Ascending aorta (tissue), 2 donors: ENCODE data around the gene CYGB. TPM values are rescaled to one million over a fixed set of nuclear protein-coding genes. Genes with fewer than 3 reads are reported as not detected.
"Not testable (repeated sequence)": the region's sequence is repeated elsewhere in the genome, so short reads cannot be mapped to it uniquely, and the experiment has no call there.

Experiments used
- DNase-seq, 2 donors: peaks; one replicate each; pipeline ENCODE4 v3.0.0-alpha.2; 2019; ENCODE audit warnings: low spot score in 2 of 2
- H3K27ac ChIP-seq, 2 donors: fragments of 200-600 bp; sonication (generic); one replicate each; pipeline ENCODE4 v1.5.1; 2016 to 2017; ENCODE audit warnings: mild to moderate bottlenecking in 1 of 2
- H3K27me3 ChIP-seq: fragments of 200-600 bp; sonication (generic); one replicate; pipeline ENCODE4 v1.5.1; 2017
- H3K36me3 ChIP-seq, 2 donors: fragments of 200-600 bp; sonication (generic); one replicate each; pipeline ENCODE4 v1.5.1; 2016
- H3K4me1 ChIP-seq, 2 donors: fragments of 200-600 bp; sonication (generic); one replicate each; pipeline ENCODE4 v1.5.1; 2016 to 2017; ENCODE audit warnings: mild to moderate bottlenecking in 1 of 2
- H3K4me3 ChIP-seq, 2 donors: fragments of 200-600 bp; sonication (generic); one replicate each; pipeline ENCODE4 v1.5.1; 2016 to 2017; ENCODE audit warnings: mild to moderate bottlenecking in 1 of 2
- H3K9me3 ChIP-seq, 2 donors: fragments of 200-600 bp; sonication (generic); one replicate each; pipeline ENCODE4 v1.5.1; 2016
- CTCF ChIP-seq, 3 experiments: fragments of 200-600 bp in 2 of 3; fragments of 450-650 bp in 1 of 3; sonication (generic) in 2 of 3; IDR thresholded peaks; one replicate each; pipeline ENCODE4 v1.5.1; 2016 to 2019; ENCODE audit warnings: antibody characterized with exemption in 3 of 3, mild to moderate bottlenecking in 1 of 3, moderate library complexity in 1 of 3
- intact Hi-C: fragments of 100-400 bp; cut with DNase I; formaldehyde crosslinking; loops from one replicate; pipeline ENCODE4 v1.15.1; 2023
- total RNA-seq: library from RNA; depleted of rRNA; stranded (reverse); fragments of >200 nt; gene quantifications from one replicate; pipeline ENCODE4 v1.1.0, GENCODE V29; 2016

The CYGB gene
- total RNA-seq, 1 donor from 2014 or later = 60.7 TPM

- no peaks in the 10 kb centered on the region for H3K9me3 ChIP-seq
- DNase-seq = no peak
- H3K36me3 ChIP-seq = peaks cover 23 to 36% of the 10 kb centered on the region in 2 donors
- H3K4me1 ChIP-seq = peaks cover 4 to 18% of the 10 kb centered on the region in 2 donors
- no peaks in the 10 kb centered on the region for H3K27me3 ChIP-seq
- no peak overlapping the region for H3K4me3 ChIP-seq
- no peak for TF ChIP-seq CTCF (IDR thresholded peaks at IDR 0.05)
- intact Hi-C loops = no loop called here
- H3K27ac ChIP-seq = no peak overlapping the region
Observed at GRCh38 chr17:76561799-76562268, 24.3 kb upstream of the CYGB start.

- Histone ChIP-seq H3K27me3 (no peaks in the 10 kb centered on the region), H3K9me3 (no peaks in the 10 kb centered on the region), H3K36me3 (peaks cover 23 to 36% of the 10 kb centered on the region in 2 donors), H3K27ac (no peak overlapping the region), H3K4me1 (peaks cover 4 to 21% of the 10 kb centered on the region in 2 donors), H3K4me3 (no peak overlapping the region)
- TF ChIP-seq CTCF (IDR thresholded peaks at IDR 0.05) = no peak
- intact Hi-C loops = no loop called here
- no peak for DNase-seq
Observed at GRCh38 chr17:76561332-76561731, 23.8 kb upstream of the CYGB start.

GRCh38 chr17:76560877-76561221, 23.3 kb upstream of the CYGB start:
- intact Hi-C loops = no loop called here
- TF ChIP-seq CTCF (IDR thresholded peaks at IDR 0.05) = no peak
- DNase-seq = no peak
- peaks cover 4 to 21% of the 10 kb centered on the region in 2 donors for H3K4me1 ChIP-seq
- no peaks in the 10 kb centered on the region for H3K27me3 ChIP-seq
- no peak overlapping the region for H3K27ac ChIP-seq
- peaks cover 23 to 31% of the 10 kb centered on the region in 2 donors for H3K36me3 ChIP-seq
- H3K9me3 ChIP-seq = no peaks in the 10 kb centered on the region
- H3K4me3 ChIP-seq = no peak overlapping the region

GRCh38 chr17:76560036-76560876, 22.7 kb upstream of the CYGB start:
- DNase-seq = no peak
- H3K36me3 ChIP-seq = peaks cover 18 to 30% of the 10 kb centered on the region in 2 donors
- TF ChIP-seq CTCF (IDR thresholded peaks at IDR 0.05) = no peak
- intact Hi-C loops = no loop called here
- H3K9me3 ChIP-seq = no peaks in the 10 kb centered on the region
- H3K4me1 ChIP-seq = peaks cover 4 to 21% of the 10 kb centered on the region in 2 donors
- H3K27me3 ChIP-seq = no peaks in the 10 kb centered on the region
- H3K27ac ChIP-seq = no peak overlapping the region
- H3K4me3 ChIP-seq = no peak overlapping the region

GRCh38 chr17:76559460-76559859, 22.0 kb upstream of the CYGB start:
- peaks cover 4 to 21% of the 10 kb centered on the region in 2 donors for H3K4me1 ChIP-seq
- H3K36me3 ChIP-seq = peaks cover 12 to 26% of the 10 kb centered on the region in 2 donors
- H3K4me3 ChIP-seq, H3K9me3 ChIP-seq, DNase-seq, H3K27ac ChIP-seq, H3K27me3 ChIP-seq: not testable (repeated sequence)
- intact Hi-C loops = loop anchor here (2.0 to 10.0 kb wide), 3 partner anchors 65 to 178 kb away; partner anchors contain the start of genes MFSD11, MXRA7 and SRSF2
